Right forelimb (tissue), 1 donor: ENCODE data around the gene VPS8.
A peak's percentile ranks its signal among the peaks of the same experiment; 100 is the strongest.

Experiments
- DNase-seq: peaks from one replicate; pipeline ENCODE4 v3.0.0-alpha.2; 2018

The VPS8 gene, protein sequence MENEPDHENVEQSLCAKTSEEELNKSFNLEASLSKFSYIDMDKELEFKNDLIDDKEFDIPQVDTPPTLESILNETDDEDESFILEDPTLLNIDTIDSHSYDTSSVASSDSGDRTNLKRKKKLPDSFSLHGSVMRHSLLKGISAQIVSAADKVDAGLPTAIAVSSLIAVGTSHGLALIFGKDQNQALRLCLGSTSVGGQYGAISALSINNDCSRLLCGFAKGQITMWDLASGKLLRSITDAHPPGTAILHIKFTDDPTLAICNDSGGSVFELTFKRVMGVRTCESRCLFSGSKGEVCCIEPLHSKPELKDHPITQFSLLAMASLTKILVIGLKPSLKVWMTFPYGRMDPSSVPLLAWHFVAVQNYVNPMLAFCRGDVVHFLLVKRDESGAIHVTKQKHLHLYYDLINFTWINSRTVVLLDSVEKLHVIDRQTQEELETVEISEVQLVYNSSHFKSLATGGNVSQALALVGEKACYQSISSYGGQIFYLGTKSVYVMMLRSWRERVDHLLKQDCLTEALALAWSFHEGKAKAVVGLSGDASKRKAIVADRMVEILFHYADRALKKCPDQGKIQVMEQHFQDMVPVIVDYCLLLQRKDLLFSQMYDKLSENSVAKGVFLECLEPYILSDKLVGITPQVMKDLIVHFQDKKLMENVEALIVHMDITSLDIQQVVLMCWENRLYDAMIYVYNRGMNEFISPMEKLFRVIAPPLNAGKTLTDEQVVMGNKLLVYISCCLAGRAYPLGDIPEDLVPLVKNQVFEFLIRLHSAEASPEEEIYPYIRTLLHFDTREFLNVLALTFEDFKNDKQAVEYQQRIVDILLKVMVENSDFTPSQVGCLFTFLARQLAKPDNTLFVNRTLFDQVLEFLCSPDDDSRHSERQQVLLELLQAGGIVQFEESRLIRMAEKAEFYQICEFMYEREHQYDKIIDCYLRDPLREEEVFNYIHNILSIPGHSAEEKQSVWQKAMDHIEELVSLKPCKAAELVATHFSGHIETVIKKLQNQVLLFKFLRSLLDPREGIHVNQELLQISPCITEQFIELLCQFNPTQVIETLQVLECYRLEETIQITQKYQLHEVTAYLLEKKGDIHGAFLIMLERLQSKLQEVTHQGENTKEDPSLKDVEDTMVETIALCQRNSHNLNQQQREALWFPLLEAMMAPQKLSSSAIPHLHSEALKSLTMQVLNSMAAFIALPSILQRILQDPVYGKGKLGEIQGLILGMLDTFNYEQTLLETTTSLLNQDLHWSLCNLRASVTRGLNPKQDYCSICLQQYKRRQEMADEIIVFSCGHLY (N-terminal part only)

DNA sequence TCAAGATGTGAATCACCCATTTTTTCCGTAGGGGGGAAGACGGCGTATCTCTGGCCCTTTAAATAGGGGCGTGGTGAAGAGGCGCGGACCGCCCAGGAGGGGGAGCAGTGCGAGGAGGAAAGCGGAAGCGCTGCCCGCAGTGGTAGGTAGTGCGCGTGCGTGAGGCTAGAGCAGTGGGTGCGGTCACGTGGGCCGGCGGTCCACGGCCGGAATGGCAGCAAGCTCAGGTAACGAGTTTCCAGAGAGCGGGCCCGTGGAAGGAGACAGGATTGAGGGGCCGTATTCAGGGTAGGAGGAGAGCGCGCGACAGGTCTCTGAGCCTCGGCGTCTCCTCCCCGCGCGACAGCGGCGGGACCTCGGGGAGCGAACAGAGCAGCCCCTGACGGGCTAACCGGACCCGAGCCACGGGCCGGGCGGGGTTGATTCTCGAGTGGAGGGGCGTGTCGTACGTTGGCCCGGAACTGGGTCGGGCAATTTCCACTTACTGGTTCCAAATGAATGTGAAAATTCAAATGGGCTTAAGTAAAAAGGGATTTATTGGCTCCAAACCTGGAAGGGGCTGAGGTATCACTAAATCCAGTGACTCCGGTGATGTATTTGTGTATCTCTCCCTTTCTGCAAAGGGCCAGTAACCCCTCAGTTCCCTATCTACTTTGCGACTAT lies at the start of gene VPS8:
VPS8 (plus strand) TSS at position 168 of the 663 bp plus-strand sequence. CDS start 12,467 bp downstream, outside the sequence.
- DNase-seq, result peak; percentile 95

DNA sequence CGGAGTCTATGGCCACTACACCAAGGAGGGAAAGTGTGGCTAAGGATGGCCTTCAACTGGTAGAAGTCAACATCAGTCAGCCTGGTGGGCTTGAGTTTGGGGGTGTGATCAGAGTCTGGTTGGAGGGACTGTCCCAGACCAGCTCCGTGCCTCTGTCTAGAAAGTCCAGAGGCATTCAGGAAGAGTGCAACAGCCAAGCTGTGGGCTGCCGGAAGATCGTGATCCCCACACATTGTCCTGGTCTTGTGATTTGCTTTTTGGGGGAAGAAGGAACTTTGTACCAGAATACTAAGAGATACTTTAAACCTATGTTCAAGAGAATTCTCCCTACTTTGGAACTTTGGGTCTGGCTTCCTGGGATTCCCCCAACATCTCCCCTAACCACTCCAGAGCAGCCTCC lies 47.8 kb upstream of the VPS8 start:
- DNase-seq, result no peak

DNA sequence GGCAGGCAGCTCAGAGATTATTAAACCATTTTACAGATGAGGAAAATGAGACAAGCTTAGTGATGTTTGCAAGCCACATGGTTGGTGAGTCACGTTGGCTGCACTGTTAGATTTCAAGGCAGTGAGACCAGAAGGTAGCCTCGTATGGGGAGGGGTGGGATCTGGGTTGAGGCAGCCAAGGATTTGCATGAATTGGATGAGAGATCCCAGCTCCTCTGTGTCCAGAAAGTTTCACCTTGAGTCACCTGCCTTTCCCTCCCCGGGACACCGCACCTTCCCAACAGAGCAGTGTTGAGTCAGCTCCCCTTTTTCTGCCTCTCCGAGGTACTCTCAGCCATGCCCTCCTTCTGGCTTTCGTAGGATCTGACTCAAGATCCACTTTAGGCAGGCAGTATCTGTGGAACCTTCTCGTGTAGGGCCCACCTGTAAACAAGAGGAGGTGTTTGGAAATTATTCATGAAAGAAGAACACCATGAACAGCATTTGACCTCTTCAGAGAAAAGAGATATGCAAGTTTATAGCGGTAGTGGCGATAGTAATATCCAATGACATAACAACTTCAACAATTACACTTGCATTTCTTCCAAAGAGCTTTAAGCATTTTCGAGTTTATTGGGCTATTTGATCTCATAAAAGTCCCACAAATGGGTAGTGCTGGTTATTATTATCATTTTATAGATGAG lies 46.8 kb upstream of the VPS8 start:
- DNase-seq, result no peak

DNA sequence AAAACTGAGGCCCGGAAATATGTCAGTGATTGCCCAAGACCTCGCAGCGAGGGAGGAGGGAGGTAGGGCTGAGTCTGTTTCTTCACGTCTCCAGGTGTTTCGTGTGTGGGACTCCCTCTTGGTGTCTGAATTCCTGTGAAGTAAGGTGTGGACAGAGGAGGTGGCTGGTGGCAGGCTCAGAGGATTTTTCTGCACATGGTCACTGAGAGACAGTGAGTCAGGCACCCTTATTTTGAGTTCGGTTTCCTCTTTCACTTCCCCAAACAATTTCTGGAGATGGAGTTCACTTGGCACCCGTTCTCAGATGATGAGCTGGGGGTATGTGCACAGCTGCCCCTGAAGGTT lies 46.3 kb upstream of the VPS8 start:
- no peak for DNase-seq

DNA sequence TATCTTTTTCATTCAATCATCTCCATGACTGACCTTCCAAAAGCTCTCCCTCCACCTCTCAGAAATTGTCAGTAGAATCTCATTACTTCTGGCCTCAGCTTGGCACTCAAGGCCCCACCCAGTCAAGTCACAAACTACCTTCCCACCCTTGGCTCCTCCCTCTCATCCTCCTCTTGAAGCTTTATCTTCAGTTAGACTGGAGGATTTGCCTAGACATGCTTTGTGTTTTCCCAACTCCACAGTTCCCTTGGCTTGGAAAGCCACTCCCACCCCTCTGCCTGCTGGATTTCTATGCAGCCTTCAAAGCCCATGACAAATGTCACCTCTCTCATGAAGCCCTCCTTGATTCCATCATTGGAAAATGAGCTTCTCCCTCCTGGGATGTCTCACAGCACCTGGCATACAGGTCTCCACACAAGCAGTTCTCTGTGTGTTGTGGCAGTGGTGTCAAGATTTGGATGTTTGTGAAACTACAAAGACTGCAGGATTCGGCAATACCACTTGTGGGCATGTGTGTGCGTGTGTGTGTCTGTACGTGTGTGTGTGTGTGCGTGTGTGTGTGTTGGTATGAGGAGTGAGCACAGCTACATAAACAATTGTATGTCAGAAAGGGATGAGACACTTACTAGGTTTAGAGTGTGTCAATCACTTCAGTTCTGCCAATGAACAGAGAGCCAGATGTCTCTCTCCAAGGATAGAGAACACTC lies 45.3 kb upstream of the VPS8 start:
- no peak for DNase-seq

DNA sequence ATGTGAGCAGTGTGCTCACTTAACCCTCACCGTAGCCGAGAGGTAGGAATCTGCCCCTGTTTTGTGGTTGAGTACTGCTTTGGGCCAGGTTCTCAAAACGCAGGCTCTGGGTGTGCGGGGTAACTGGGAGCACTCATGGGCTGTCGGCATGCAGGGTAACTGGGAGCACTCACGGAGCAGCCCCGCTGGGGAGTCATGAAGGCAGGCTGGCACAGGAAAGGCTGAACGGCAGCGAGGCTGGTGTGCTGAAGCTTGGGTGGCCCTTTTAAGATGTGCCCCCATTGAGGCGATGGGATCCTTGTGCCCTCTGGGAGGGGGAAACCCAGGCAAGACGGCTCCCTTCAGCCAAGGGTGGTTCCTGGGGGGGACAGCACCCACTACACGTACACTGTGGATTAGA lies 44.6 kb upstream of the VPS8 start:
- DNase-seq, result no peak

DNA sequence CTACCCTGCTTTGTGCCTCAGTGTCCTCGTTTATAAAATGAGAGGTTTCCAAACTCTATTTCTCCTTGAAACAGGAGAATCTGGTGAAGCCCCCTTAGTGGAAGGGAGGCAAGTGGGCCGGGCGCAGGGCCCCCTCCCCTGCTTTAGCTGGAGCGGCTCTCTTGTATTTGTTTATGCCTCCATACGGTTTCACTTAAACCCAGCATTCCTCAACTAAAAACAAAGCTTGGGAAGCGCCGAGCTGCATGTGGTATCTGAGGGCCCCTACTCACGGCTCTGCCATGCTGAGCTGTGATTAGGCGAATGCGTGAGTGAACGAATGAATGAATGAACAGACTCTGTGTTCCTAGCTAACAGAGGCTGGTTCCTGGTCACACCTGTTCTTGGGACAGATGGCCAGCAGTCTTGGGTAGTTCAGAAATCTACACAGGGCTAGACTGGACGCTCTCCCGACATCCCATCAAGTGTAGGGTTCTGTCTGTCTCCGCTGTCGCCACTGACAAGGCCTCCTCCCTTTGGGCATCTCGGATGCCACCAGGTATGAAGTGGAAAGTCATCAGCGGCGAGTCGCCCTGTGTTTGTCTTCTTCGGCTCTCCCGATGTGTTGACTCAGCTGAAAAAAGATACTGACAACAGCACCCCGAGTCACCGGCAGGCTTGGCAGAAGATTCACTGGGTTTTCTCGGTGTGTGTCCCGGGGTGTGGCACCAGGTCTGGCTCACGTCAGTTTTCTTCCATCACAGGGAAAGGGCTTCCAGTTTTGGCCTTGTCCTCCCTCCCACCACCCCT lies 42.4 kb upstream of the VPS8 start:
- no peak for DNase-seq

DNA sequence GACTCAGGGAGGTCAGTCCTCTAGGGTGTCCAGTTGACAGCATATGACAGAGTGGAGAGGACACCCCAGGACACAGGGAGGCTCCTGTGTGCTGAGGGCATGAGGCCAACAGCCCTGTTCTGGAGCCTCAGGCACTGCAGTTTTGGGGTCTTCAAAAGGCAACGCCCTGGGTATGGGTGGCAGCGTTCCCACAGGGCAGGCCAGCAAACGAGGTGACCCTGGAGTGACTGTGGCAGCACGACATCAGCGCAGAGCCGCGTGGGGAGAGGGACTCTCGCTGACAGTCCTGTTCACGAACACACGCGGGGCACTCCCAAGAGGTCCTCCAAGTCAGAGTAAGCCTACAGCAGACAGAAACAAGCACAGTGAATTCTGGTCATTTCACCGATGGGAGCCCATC lies 41.4 kb upstream of the VPS8 start:
- no peak for DNase-seq

DNA sequence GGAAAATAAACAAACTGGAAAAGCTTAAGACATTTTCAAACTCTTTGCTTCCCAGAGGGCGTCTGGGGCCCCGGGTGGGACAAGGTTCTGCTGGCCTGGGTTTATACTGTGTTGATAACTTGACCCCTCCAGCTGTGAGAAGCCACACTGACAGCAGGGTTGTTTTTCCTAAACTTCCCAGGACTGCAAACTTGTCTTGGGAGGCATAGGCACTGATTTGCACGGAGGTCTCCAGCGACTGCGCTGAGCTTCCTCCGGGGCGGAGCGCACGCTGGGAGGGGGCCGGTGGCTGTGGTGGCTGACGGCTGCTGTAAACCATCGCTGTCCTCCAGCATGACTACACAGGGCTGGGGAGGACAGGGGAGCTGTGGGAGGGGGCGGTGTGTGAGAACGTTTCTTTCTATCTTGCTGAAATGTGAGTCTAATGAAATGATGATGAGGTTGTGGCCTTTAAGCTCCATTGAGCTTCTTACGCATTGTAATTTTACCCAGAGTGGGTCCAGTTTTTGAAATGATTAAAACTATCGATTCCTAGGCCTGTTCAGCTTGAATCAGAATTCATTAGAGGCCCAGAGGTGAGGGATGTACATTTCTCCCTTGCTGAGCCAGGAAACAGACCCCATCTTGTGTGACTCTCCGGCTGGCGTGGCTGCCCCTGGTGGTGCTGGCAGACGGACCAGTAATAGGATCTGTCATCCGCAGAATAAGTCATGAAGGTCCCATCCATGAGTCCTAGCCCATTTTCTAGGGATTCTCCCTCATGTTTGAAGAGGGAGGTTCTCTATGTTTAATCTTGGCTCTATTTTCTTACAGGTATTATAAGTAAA lies 40.5 kb upstream of the VPS8 start:
- no peak for DNase-seq

DNA sequence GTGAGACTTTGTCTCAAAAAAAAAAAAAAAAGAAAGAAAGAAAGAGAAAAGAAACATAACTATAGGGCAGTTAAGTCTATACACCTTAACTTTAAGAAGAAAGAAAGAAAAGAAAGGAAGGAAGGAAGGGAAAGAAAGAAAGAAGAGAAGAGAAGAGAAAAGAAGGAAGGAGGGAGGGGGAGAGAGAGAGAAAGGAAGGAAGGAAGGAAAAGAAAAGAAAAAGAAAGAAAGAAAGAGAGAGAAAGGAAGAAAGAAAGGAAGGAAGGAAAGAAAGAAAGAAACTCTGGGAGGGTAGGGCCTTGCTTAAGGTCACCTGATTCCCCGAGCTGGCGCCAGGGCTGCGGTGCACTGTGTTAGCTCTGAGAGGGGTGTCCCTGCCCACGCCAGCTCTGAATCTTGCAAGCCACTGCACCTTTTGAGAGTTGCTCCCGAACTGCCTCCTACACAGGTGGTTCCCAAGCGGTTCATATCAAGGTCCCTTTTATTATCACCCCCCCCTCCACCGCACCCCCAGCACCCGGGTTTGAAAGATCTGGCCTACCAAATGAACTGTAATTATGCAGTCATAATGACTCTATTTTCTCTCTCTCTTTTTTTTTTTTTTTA lies 39.2 kb upstream of the VPS8 start:
- DNase-seq, result no peak

DNA sequence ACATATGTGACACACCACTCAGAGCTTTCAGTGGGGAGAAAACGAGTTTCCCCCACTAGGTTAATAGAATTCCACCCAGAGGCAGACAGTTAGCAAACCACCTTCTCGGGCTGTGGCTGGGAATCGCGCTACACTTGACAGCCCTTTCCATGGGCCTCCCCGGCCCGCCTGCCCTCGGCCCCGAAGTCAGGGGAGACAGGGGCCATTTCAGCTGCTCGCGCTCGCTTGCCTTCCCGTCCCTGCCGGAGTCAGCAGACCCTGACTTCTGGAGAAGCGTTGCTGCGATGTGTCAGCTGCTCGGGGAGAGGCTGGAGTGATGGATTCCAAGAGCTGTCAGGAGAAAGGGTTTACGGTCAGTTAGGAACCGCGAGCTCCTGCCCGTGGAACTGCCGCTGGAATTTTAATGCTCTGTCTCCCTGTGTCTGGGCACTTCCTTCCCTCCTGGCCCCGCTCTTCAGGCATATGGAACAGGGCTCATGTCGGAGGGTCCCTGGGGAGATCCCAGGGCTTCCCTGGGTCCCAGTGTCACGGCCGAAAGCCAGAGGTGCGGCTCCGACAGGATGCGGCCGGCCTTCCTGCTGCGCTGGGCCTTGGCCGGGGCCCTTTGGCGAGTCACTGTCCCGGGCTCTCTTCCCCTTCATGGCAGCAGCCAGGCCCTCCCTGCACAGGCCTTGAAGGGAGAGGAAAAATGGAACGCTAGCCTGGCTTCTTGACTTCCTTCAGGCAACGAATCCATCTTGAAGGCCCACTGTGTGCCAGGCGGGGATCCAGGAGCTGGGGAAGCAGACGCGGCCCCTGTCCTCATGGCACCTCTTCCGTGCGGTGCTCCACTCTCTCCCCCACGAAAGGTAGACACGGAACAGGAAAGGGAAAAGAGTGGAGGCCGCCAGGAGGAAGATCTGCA lies 38.4 kb upstream of the VPS8 start:
- peak; percentile 72 for DNase-seq

DNA sequence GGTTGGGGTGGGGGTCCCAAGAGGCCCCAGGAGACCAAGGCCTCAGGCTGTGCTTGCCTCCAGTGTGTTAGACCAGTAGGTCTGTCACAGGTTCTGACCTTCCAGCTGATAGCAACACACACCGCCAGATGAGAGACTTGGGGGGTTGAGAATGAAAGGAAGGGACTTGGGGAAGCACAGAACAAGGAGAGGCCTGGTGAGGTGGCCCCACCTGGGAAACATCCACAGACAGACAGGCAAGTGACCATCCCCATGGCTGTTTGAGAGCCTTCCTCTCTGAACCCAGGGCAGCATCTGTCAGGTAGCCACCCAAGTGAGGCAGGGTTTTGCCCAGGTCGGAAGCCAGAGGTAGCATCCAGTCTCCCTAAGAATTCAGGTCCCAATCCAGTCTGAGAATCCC lies 35.0 kb upstream of the VPS8 start:
- no peak for DNase-seq

DNA sequence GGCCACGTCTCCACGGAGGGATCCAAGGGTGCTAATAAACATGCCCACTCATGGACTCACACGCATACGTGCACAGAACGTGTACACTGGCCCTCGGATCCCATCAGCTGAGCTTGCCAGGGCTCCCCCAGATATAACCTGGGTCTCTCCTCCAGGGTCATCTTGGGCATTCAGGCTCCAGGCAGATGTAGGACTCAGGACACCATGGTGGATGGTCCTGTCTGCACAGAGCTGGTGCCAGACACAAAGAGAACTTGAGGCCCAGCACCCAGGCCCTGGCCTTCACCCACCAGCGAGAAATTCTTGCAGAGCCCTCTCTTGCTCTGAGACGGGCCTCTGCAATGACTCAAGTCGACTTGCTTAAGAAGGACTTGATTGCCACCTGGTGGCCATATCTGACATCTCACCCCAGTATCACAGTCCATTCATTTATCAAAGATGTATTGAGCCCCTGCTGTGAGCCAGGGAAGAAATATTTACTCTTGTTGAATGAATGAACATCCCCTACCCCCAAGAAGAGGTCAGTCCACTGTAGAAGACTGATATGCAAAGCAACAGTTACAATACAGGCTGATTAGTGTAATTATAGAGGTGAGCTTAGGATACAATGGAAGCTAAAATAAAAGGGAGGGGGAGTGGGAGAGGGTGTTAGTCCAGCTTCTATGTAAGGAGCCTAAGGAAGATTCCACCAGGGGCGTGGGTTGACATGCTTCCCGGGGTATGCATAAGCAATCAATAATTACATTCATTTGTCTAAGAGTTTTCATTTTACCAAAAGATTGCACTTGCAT lies 34.2 kb upstream of the VPS8 start:
- DNase-seq, result peak; percentile 90

DNA sequence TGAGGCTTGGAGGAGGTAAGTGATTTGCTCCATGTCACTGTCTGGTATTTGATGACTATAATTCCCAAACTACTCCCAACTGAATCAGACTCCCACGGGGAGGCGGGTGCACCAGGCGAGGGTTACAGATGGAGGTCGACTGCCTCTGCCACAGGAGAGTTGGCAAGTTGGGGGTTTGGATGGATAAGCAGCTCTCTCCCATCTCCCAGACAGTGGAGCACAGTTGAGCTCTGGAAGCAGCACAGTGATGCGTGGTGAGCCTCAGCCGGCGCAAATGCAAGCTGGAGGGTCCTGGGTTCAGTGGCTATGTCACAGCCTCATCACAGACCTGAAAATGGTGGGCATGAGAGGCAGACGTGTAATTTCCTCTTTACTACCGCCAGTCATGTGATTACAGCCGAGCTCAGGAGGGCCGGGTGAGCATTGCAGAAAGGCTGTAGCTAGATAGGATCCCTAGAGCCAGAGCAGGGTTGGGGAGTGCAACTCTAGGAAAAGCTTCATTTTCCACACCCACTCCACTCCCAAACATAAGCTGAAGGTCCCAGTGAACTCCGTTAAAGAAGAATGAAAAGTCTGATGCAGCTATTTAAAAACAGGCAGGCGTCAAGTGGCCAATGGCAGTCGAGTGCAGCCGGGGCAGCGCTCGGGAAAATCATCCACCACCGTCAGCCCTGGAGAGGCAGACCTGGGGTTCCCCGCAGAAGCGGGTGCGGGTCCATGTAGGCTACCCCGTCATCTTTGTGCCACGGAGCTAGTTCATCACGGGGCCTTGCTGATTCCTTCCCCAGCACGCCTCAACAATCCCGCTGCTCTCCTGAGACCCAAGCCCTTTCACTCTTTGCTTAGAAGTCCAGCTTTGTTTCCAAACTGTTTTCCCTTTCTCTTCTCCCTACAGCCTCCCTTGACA lies 33.3 kb upstream of the VPS8 start:
- no peak for DNase-seq

DNA sequence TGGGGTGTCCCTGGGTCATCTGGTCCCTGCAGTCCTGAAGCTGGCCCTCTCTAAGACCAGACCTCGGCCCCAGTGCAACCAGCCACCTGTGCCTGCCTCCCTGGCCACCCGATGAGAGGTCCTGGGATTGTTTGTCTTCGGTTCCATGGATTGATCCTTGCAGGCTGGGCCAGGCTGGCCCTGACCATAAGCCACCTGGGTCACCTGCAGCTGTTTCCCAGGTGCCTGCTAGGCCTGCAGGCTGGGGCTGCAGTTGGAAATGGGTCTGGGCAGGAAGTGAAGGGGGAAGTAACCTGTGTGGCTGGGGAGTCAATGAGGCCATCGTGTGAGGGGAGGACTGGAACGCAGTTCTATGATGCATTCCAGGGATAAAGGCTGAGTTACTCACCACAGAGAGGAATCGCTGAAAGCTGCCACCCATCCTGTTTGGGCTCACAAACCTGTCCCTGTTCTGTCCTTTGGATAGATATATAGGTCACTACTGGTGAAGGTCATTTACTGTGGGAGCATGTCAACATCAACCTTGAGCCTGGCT lies 30.9 kb upstream of the VPS8 start:
- no peak for DNase-seq

DNA sequence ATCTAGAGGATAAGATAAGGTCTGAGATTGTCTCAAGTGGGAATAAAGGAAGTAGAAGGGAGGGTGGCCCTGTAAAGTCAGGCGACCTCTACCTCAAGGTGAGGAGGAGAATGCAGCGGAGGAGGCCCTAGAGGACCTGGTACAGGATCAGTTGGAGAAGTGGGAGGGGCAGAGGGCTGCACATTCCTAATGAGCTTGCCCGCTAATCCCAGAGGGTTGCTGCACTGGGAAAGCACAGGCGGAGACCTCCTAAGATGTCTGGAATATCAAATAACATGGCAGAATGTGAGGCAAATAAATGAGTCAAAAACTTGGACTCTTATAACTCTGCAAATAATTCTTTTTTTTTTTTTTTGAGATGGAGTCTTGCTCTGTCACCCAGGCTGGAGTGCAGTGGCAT lies 30.2 kb upstream of the VPS8 start:
- DNase-seq, result no peak
